ENCODE results near the gene DAD1. TPM values are rescaled to one million over a fixed set of nuclear protein-coding genes. Genes with fewer than 3 reads are reported as not detected.

Gene DAD1
- total RNA-seq (2014; rRNA removed; shearing (Covaris generic)) = 91.2 and 115 TPM in 2 replicates

GRCh38 chr14:22589096-22589839 lies at the start of gene DAD1:
DAD1 (minus strand) TSS chr14:22589224; CDS start chr14:22589157, 67 bp downstream.

GRCh38 chr14:22598099-22598895 lies 9.3 kb upstream of the DAD1 start, which contains the start of gene ABHD4:
ABHD4 (plus strand) TSS chr14:22598300; CDS start chr14:22598307, 7 bp downstream.

Small RNAs within 50 kb of the gene (small RNA-seq; reads per million reads assigned to genes)
- not detected for gene TRAJ1
- not detected for gene TRAJ10
- not detected for gene TRAJ11
- gene TRAJ12 = not detected
- not detected for gene TRAJ13
- not detected for gene TRAJ14
- not detected for gene TRAJ16
- not detected for gene TRAJ17
- not detected for gene TRAJ18
- gene TRAJ19 = not detected
- gene TRAJ2 = not detected
- gene TRAJ20 = not detected
- not detected for gene TRAJ21
- not detected for gene TRAJ22
- gene TRAJ23 = not detected
- not detected for gene TRAJ24
- not detected for gene TRAJ25
- gene TRAJ26 = not detected
- not detected for gene TRAJ27
- gene TRAJ28 = not detected
- not detected for gene TRAJ3
- not detected for gene TRAJ4
- not detected for gene TRAJ5
- not detected for gene TRAJ6
- not detected for gene TRAJ7
- not detected for gene TRAJ8
- not detected for gene TRAJ9

Other genes starting within 250 kb of the DAD1 start
- 2.8 and 3.3 TPM in 2 replicates for gene ABHD4, start 9.1 kb upstream of the DAD1 start, total RNA-seq (2014; rRNA removed; shearing (Covaris generic))
- 0.04 TPM in 1 of 2 replicates, not detected in the other for gene OR6J1, start 55.1 kb upstream of the DAD1 start, total RNA-seq (2014; rRNA removed; shearing (Covaris generic))
- 80.0 and 85.1 TPM in 2 replicates for gene OXA1L, start 177.5 kb upstream of the DAD1 start, total RNA-seq (2014; rRNA removed; shearing (Covaris generic))
- 0.11 and 0.16 TPM in 2 replicates for gene SLC7A7, start 226.2 kb upstream of the DAD1 start, total RNA-seq (2014; rRNA removed; shearing (Covaris generic))
- gene MRPL52, start 240.7 kb upstream of the DAD1 start, total RNA-seq (2014; rRNA removed; shearing (Covaris generic)) = 59.9 and 95.0 TPM in 2 replicates
- gene MMP14, start 247.4 kb upstream of the DAD1 start, total RNA-seq (2014; rRNA removed; shearing (Covaris generic)) = 79.9 and 82.8 TPM in 2 replicates

Data from A375 (cell line).